A549 (cell line): ENCODE measurements around the gene ANK3. TPM values are rescaled to one million over a fixed set of nuclear protein-coding genes. Genes with fewer than 3 reads are reported as not detected.

ENCODE experiments used
- ATAC-seq, 2 experiments: fragments of 200-7000 bp in 1 of 2; fragments of >200 bp in 1 of 2; cut with Nextera tagmentation in 1 of 2; cut with Tn5 transposase in 1 of 2; 3 replicates each; pipeline versions ENCODE4 v1.8.0 to v1.9.1; 2018 to 2020; ENCODE audit warnings: mild to moderate bottlenecking in 1 of 2, moderate library complexity in 1 of 2
- CTCF ChIA-PET: fragments of 300-600 bp; sonication (Branson Sonifier 250); formaldehyde crosslinking; extraction: SDS; loops from one replicate; lab custom pipeline; 2021; ENCODE audit warnings: antibody characterized with exemption, inconsistent platforms; lab: Yijun Ruan, JAX
- POLR2A ChIA-PET: fragments of 350-600 bp; formaldehyde crosslinking; extraction: SDS; loops from one replicate; lab custom pipeline; 2021; ENCODE audit warnings: antibody characterized with exemption, inconsistent platforms; lab: Yijun Ruan, JAX
- DNase-seq, 2 experiments: peaks; one replicate each; pipeline versions ENCODE4 v3.0.0 to v3.0.0-alpha.2; 2011 to 2016; ENCODE audit warnings: low read depth in 1 of 2, low spot score in 1 of 2
- FAIRE-seq: peaks from 2 replicates; lab custom pipeline; 2011; peaks lifted over from hg19 to GRCh38; lab: Jason Lieb, UNC
- H3K27ac ChIP-seq, 2 experiments: fragments of >200 bp; sonication (Bioruptor Twin); formaldehyde crosslinking; 3 replicates each; pipeline ENCODE4 v1.5.1; 2016 to 2017
- H3K4me1 ChIP-seq: fragments of >200 bp; sonication (Bioruptor Twin); formaldehyde crosslinking; 3 replicates; pipeline ENCODE4 v1.6.1; 2016
- H3K4me2 ChIP-seq: fragments of >200 bp; sonication (Bioruptor Twin); formaldehyde crosslinking; 3 replicates; pipeline ENCODE4 v1.6.1; 2016
- H3K4me3 ChIP-seq: fragments of >200 bp; sonication (Bioruptor Twin); formaldehyde crosslinking; 3 replicates; pipeline ENCODE4 v1.5.1; 2016
- H3K9me3 ChIP-seq: fragments of >200 bp; sonication (Bioruptor Twin); formaldehyde crosslinking; 3 replicates; pipeline ENCODE4 v1.6.1; 2016
- ATOH8 ChIP-seq: fragments of 250-450 bp; sonication (Bioruptor Pico); IDR thresholded peaks from 2 replicates; pipeline ENCODE4 v1.5.0; 2020; ENCODE audit warnings: low read depth, mild to moderate bottlenecking, moderate library complexity
- CBX8 ChIP-seq: fragments of 200-600 bp; sonication (generic); IDR thresholded peaks from 2 replicates; pipeline ENCODE4 v1.6.1; 2016
- CHD4 ChIP-seq: fragments of 200-600 bp; sonication (generic); IDR thresholded peaks from 2 replicates; pipeline ENCODE4 v1.6.1; 2016; ENCODE audit warnings: antibody characterized with exemption, mild to moderate bottlenecking, borderline replicate concordance
- CTCF ChIP-seq: fragments of >200 bp; sonication (Bioruptor Twin); formaldehyde crosslinking; IDR thresholded peaks from 3 replicates; pipeline ENCODE4 v1.5.1; 2016
- E2F6 ChIP-seq: IDR thresholded peaks from 2 replicates; pipeline ENCODE4 v1.6.1; 2012; ENCODE audit warnings: low read depth, borderline replicate concordance
- FOSL2 ChIP-seq, 2 experiments: fragments of 450-650 bp in 1 of 2; fragments of >200 bp in 1 of 2; sonication (Bioruptor Twin) in 1 of 2; formaldehyde crosslinking; IDR thresholded peaks; 2 replicates each; pipeline versions ENCODE4 v1.5.0 to v1.6.1; 2016 to 2020; ENCODE audit warnings: mild to moderate bottlenecking in 1 of 2, moderate library complexity in 1 of 2
- FOXS1 ChIP-seq: fragments of 250-450 bp; sonication (Bioruptor Pico); IDR thresholded peaks from 2 replicates; pipeline ENCODE4 v1.5.0; 2020; ENCODE audit warnings: mild to moderate bottlenecking, moderate library complexity
- HOXA7 ChIP-seq: fragments of 250-450 bp; sonication (Bioruptor Pico); IDR thresholded peaks from 2 replicates; pipeline ENCODE4 v1.5.0; 2020; ENCODE audit warnings: mild to moderate bottlenecking, moderate library complexity
- MAZ ChIP-seq: fragments of 150-350 bp; IDR thresholded peaks from 2 replicates; pipeline ENCODE4 v1.6.1; 2014; ENCODE audit warnings: antibody characterized with exemption, low read depth, low read length, borderline replicate concordance
- MYC ChIP-seq: IDR thresholded peaks from 2 replicates; pipeline ENCODE4 v1.6.1; 2012; ENCODE audit warnings: mild to moderate bottlenecking, inconsistent platforms, low read length, improper control_type of control experiment, borderline replicate concordance
- NFE2L2 ChIP-seq: fragments of 150-350 bp; conservative IDR thresholded peaks from 2 replicates; pipeline ENCODE4 v1.6.1; 2014; ENCODE audit warnings: low read length
- NPAS2 ChIP-seq: fragments of 250-450 bp; sonication (Bioruptor Pico); IDR thresholded peaks from 2 replicates; pipeline ENCODE4 v1.8.0; 2022; ENCODE audit warnings: mild to moderate bottlenecking, moderate library complexity, borderline replicate concordance
- PBX3 ChIP-seq: IDR thresholded peaks from 2 replicates; pipeline ENCODE4 v1.6.1; 2012
- RARB ChIP-seq: fragments of 250-450 bp; sonication (Bioruptor Pico); IDR thresholded peaks from 2 replicates; pipeline ENCODE4 v1.8.0; 2021; ENCODE audit warnings: mild to moderate bottlenecking, moderate library complexity
- RFX5 ChIP-seq: fragments of 450-650 bp; IDR thresholded peaks from 2 replicates; pipeline ENCODE4 v1.7.1; 2014; ENCODE audit warnings: antibody characterized with exemption, mild to moderate bottlenecking, moderate library complexity
- SREBF2 ChIP-seq: fragments of 450-650 bp; IDR thresholded peaks from 2 replicates; pipeline ENCODE4 v1.6.1; 2014; ENCODE audit warnings: mild to moderate bottlenecking, moderate library complexity
- TFCP2L1 ChIP-seq: fragments of 250-450 bp; sonication (Bioruptor Pico); IDR thresholded peaks from 2 replicates; pipeline ENCODE4 v1.5.0; 2021; ENCODE audit warnings: mild to moderate bottlenecking
- TP53 ChIP-seq: fragments of 250-450 bp; sonication (Bioruptor Pico); IDR thresholded peaks from 2 replicates; pipeline ENCODE4 v1.5.0; 2021; ENCODE audit warnings: mild to moderate bottlenecking, moderate library complexity
- ZFP36 ChIP-seq: fragments of 450-650 bp; IDR thresholded peaks from 2 replicates; pipeline ENCODE4 v1.6.1; 2014; ENCODE audit warnings: borderline replicate concordance; ENCODE audit not compliant: partially characterized antibody
- ZNF302 ChIP-seq: fragments of 250-450 bp; sonication (Bioruptor Pico); IDR thresholded peaks from 2 replicates; pipeline ENCODE4 v1.9.0; 2021; ENCODE audit warnings: inconsistent platforms, mild to moderate bottlenecking, moderate library complexity
- WGBS: methylation state at CpG from one replicate; pipeline ENCODE4 v1.1.6; 2017; ENCODE audit errors: missing lambda C conversion rate; 5-methylcytosine and 5-hydroxymethylcytosine counted together
- polyA plus RNA-seq, 4 experiments: library from polyadenylated mRNA; depleted of rRNA in 3 of 4; stranded (reverse); fragments of >200 nt; fragmentation: RNase III in 1 of 4; extraction: RNeasy Plus Mini Kit Qiagen cat#74134 plus additional on column Dnase treatment in 1 of 4; gene quantifications; 2 replicates in 3 of 4; 3 replicates in 1 of 4; pipeline ENCODE4 v1.2.3, GENCODE V29; 2011 to 2017

Gene ANK3
- polyA plus RNA-seq, 2 of the 4 experiments (the other 2 are of a cell fraction): 0.56 to 5.4 TPM

GRCh38 chr10:60163786-60164185 is 225.9 kb downstream of the ANK3 start:
- ChIA-PET POLR2A (no interaction called here), CTCF (interaction anchor here (2.3 kb wide), 1 partner anchor 45 kb away, joined by 10 read pairs; no protein-coding TSS in a partner anchor)
- H3K4me2 ChIP-seq: no peak overlapping the region
- H3K4me1 ChIP-seq: no peaks in the 10 kb centered on the region
- FAIRE-seq (no peak), ATAC-seq (no peak), DNase-seq (no peak)
- H3K9me3 ChIP-seq: 0 out of 3 replicates have a peak, but pooled peaks cover 8% of the 10 kb centered on the region
- no peak overlapping the region for H3K4me3 ChIP-seq
- H3K27ac ChIP-seq: no peak overlapping the region
- TF ChIP-seq MAZ (no peak), ZNF302 (CRISPR knock-in tag) (no peak), RFX5 (no peak), HOXA7 (CRISPR knock-in tag) (no peak), E2F6 (no peak), FOSL2 (IDR thresholded peaks at IDR 0.05) (no peak), FOSL2 (CRISPR knock-in tag; IDR thresholded peaks at IDR 0.05) (no peak), PBX3 (no peak)
- TF ChIP-seq, all 56 proteins: peak for 0

DNA sequence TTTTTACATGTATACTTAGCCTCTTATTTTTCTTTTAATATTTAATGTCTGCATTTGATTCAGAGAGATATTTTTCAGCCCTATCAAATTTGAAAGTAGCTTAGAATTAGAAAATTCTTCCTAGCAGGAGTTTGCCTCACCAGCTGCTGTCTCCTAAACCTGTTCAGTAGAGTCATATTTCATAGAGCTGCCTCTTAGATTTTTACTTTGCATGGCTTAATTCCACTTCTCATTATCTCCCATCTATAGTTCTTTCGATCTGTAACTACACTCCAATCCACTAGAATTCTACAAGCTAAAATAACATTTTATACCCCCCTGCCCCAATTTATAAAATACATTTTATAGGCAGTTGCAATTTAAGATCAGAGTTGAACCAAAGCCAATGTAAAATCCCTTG is 227.0 kb downstream of the ANK3 start:
- 81% methylated on average over 1 of the region's 1 CpG for WGBS
- H3K4me3 ChIP-seq: no peak overlapping the region
- no peak overlapping the region for H3K4me2 ChIP-seq
- FAIRE-seq (no peak), DNase-seq (no peak), ATAC-seq (no peak)
- 0 out of 3 replicates have a peak, but pooled peaks cover 8% of the 10 kb centered on the region for H3K9me3 ChIP-seq
- H3K27ac ChIP-seq: no peak overlapping the region
- no peak for TF ChIP-seq ZFP36
- no peak for TF ChIP-seq TP53 (CRISPR knock-in tag)
- no peak for TF ChIP-seq MAZ
- TF ChIP-seq SREBF2: no peak
- no peak for TF ChIP-seq NFE2L2
- no peak for TF ChIP-seq ATOH8 (CRISPR knock-in tag)
- no peak for TF ChIP-seq MYC
- no peak for TF ChIP-seq TFCP2L1 (CRISPR knock-in tag)
- TF ChIP-seq FOXS1: no peak
- no peak for TF ChIP-seq CHD4
- TF ChIP-seq CBX8: no peak
- no peak for TF ChIP-seq E2F6
- no peak for TF ChIP-seq CTCF
- TF ChIP-seq RARB (CRISPR knock-in tag): no peak
- TF ChIP-seq ZNF302 (CRISPR knock-in tag): no peak
- no peak for TF ChIP-seq NPAS2 (CRISPR knock-in tag)
- POLR2A ChIA-PET: no interaction called here
- no peaks in the 10 kb centered on the region for H3K4me1 ChIP-seq
- CTCF ChIA-PET: interaction anchor here (1.0 to 2.3 kb wide), 2 partner anchors 42 to 46 kb away, joined by 3 to 10 read pairs; no protein-coding TSS in a partner anchor
